LHCN-M2 (cell line): ENCODE results near the gene CRHR1. TPM values are rescaled to one million over a fixed set of nuclear protein-coding genes. Genes with fewer than 3 reads are reported as not detected.

Experiments used
- DNase-seq: peaks from one replicate; pipeline ENCODE4 v3.0.0-alpha.2; 2012; ENCODE audit warnings: low read depth
- total RNA-seq: library from RNA; depleted of rRNA; stranded (reverse); fragments of >200 nt; gene quantifications from 2 replicates; pipeline ENCODE4 v1.2.3, GENCODE V29; 2014

Gene CRHR1
- total RNA-seq, 1 experiment from 2014 or later, result not detected

GRCh38 chr17:45758544-45758943 lies 25.6 kb upstream of the CRHR1 start:
- no peak for DNase-seq

- no peak for DNase-seq
Measured at GRCh38 chr17:45759761-45760160, 24.4 kb upstream of the CRHR1 start.

GRCh38 chr17:45761957-45762565 lies 22.1 kb upstream of the CRHR1 start:
- DNase-seq, result no peak

GRCh38 chr17:45763182-45763581 lies 20.9 kb upstream of the CRHR1 start:
- DNase-seq, result no peak

- no peak for DNase-seq
Measured at GRCh38 chr17:45764479-45764878, 19.6 kb upstream of the CRHR1 start.

- DNase-seq, result no peak
Measured at GRCh38 chr17:45768000-45768399, 16.1 kb upstream of the CRHR1 start.

GRCh38 chr17:45770632-45771270 lies 13.4 kb upstream of the CRHR1 start:
- no peak for DNase-seq

GRCh38 chr17:45771271-45771959 lies 12.7 kb upstream of the CRHR1 start:
- no peak for DNase-seq

- no peak for DNase-seq
Measured at GRCh38 chr17:45775148-45775547, 9.0 kb upstream of the CRHR1 start.

GRCh38 chr17:45775576-45776011 lies 8.5 kb upstream of the CRHR1 start:
- DNase-seq, result no peak

- no peak for DNase-seq
Measured at GRCh38 chr17:45776896-45777295, 7.2 kb upstream of the CRHR1 start.

GRCh38 chr17:45777388-45777787 lies 6.7 kb upstream of the CRHR1 start:
- no peak for DNase-seq

GRCh38 chr17:45780921-45781320 lies 3.2 kb upstream of the CRHR1 start:
- DNase-seq, result no peak

- no peak for DNase-seq
Measured at GRCh38 chr17:45782889-45783592, 1.1 kb upstream of the CRHR1 start.

GRCh38 chr17:45783593-45784292 lies 377 bp upstream of the CRHR1 start:
- no peak for DNase-seq

GRCh38 chr17:45784741-45785479 lies 790 bp downstream of the CRHR1 start:
- no peak for DNase-seq

GRCh38 chr17:45785480-45786193 lies 1.5 kb downstream of the CRHR1 start:
- DNase-seq, result no peak

- DNase-seq, result no peak
Measured at GRCh38 chr17:45786349-45786748, 2.2 kb downstream of the CRHR1 start.

GRCh38 chr17:45787044-45787443 lies 2.9 kb downstream of the CRHR1 start:
- no peak for DNase-seq

- no peak for DNase-seq
Measured at GRCh38 chr17:45787656-45788055, 3.5 kb downstream of the CRHR1 start.
